NCI-H2029 (cell line): ENCODE measurements around the gene RIMBP2.

Experiments used
- DNase-seq: peaks from one replicate; lab custom pipeline; 2025; lab: John Stamatoyannopoulos, UW

Gene RIMBP2

DNA sequence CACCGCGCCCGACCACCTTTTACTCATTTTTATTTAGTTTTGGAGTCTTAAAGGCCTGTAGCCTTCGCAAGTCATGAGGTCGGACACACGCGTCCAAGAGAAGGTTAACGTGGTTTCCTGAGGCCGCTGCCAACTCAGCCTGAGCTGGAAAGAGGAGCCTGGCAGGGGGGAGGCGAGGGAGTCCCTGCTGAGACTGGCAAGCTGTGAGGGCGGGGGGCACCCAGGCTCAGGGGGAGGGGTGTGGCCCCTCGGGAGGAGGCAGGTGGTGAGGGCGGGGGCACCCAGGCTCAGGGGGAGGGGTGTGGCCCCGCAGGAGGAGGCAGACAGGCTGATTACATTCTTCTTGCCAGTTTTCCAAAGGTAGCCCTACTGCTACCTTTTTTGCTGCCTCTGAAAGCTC is 235.2 kb downstream of the RIMBP2 start:
- no peak for DNase-seq

DNA sequence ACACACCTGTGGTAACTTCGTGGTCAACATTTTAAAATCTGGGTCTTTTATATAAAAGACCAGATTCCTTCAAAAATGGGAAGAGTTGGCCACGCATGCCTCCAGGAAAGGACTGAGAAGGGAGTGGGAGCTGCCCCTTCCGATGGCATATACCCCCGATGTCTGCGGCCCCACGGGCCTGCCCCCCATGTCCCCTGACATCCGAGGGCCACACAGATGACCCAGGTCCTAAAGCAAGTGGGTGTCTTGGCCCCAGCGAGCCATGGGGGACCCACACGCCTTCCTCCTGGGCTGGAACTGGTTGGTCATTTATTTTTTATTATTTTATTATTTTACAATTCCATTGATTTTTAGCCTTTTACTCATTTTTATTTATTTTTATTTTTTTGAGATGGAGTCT is 235.9 kb downstream of the RIMBP2 start:
- no peak for DNase-seq

DNA sequence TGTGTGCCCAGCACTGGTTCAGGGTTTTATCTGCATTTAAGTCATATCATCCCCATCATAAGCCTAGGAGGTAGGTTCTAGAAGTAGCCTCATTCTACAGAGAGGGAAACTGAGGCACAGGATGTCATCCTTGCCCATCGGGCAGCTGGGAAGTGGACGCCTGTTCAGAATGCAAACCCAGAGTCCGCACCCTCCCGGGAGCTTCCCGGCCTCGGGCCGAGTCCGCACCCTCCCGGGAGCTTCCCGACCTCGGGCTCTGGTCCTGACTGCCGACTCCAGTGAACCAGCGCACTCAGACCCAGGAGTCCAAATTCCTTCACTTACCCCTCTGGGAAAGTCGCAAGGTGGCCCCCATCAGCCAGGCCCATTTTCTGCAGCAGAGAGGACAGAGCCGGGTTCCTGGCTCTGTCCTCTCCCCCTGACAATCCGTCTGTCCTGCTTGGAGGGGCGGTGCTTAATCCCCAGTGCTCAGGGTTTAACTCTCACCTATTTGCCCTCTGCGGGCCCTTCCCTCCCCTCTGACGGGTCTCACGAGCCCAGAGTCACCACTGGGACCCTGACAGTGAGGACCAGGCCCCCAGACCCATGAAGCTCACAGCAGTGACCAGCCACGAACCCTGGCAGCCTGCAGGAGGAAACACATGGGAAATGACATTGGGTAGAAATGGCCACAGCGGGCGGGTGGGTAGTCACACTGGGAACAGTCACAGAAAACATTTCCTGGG is 236.5 kb downstream of the RIMBP2 start:
- DNase-seq, result no peak

DNA sequence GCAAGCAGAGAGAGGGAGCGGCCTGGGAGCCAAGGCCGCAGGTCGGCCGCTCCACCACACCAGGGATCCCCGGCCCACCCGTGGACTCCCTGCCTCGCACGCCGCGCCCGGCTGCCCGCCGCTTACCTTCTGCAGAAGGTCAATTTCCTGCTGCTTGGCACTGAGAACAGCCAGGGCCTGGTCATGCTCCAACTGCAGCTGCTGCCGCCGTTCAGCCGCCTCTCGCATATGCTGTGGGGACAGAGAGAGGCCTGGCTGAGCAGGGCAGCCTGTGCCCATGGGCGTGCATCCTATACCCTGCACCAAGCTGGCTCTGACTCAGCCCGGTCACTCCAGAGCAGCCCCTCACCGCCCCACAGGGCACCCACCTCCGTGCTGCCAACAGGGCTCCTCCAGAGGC is 237.3 kb downstream of the RIMBP2 start:
- no peak for DNase-seq

DNA sequence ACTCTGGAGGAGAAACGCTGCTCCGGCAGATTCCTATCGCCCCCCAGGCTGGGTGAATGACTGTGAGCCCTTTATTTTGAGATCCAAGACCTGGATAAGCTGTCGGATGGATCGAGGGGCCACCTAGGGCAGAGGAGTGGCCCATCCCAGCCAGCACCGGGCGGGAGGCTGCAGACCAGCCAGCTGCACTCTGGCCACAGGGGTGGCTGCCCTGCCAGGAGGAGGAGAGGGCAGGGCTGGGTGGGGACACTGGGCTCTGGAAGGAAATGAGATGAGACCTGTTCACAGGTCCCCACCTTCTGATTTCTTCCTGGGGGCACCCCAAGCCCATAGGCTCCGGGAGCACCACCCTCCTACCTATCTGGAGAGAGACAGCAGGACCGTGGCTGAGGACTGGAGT is 238.4 kb downstream of the RIMBP2 start:
- DNase-seq, result no peak

DNA sequence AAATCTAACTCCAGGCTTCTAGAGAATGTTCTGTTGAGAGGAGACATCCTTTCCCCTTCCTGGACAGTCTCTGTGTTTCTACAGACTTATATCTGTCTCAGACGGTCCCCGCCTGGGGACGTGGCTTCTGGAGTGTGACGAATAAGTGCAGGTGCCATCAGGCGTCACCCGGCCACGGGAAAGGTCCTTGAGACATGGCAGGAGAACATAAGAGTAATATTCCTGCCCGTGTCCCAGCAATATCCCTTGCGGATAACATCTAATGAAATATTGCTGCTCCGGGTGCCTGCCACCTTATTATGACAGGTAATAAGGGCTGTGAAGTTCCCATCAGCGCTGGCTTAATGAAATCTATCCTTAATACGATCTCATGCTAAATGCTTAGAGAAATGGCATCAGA is 238.8 kb downstream of the RIMBP2 start:
- no peak for DNase-seq

DNA sequence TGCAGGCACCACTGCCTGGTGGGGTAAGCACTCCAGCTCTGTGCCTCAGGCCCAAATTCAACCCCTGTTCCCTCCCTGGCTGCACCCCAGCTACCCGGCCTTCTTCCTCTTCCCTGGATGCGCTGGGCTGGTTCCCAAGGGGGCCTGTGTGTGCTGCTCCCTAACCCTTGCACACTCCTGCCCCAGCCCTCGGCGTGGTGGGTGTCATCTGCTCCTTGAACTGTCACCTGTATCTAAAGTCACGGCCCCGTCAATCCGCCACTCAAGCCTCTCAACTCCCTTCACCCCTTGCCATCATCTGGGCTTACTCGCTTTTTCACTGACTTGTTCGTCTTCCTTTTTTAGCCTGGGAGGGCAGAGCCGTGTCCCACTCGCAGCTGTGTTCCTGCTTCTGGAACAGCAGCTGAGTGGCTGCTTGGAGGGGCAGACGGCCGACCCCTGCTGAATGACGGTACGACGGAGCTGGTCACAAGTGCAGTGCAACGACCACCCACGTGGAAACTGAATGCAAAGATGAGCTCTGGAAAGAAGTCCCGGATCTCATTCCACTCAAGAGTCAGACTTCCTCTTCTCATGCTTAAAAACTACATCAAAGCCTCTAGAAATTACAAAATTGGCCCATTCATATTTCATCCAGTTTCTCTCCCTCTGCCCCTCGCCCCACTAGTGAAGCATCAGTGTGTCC is 239.5 kb downstream of the RIMBP2 start:
- no peak for DNase-seq

DNA sequence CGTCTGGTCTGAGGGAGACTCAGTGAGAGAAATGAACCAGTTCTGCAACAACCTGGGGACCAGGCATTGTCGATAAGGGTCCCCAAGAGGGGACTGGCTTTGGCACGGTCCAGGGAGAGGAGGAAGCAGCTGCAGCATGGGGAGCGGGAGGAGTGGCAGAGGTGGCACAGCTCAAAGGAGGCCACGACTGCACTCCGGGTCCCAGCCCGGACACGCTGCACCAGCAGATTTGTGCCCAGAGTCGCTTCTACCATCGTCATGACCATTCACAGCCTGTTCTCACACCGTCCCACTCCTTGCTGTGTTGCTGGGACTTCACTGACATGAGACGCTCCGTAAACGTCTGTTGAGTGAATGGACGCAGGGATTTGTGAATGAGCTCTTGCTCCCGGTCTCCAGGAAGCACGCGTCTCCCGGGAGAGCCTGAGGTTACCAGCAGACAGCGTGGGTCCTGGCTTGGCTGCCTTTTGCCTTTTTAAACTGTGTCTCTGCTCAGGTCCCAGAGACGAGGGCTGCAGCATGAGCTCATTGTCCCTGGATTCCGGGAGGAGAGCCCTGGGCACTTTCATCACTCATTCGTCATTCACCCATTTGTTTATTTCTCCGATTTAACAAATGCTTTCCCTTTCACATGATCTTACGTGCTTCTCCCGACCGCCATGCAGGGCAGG is 241.4 kb downstream of the RIMBP2 start:
- no peak for DNase-seq

DNA sequence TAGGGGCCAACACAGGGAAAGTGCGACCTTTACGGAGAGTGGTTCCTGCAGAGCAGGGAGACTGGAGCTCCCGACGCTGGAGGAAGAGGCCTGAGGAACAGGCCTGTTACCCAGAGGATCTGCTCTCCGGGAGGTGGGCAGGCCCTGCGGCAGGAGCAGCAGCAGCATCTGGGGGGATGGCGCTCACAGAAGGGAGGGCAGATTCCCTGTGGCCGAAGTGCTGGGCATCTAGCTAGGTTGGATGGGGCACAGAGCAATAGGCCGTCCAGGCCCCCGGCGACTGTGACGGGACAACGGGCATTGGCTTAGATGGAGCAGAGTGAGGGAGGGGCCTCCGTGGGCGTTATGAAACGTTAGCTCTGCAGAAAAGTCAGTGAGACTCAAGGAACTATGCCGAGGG is 242.8 kb downstream of the RIMBP2 start:
- DNase-seq, result no peak

DNA sequence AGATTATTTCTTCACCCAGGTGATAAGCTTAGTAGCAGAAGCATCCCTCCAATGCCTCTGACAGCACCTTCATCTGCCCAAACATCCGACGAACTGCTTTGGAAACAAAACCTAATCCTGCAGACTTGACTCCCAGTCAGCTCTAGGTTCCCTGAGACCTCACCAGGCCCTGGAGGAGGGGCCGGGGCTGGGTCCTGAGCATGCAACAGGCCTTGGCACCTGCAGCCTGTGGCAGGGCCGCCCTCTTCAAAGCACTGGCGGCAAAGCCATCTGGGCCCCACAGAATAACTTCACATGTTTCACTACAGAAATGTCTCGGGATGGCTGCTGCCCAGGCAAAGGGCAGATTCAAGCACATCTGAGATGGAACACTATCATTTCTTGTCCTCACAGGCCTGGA is 245.1 kb downstream of the RIMBP2 start:
- no peak for DNase-seq

DNA sequence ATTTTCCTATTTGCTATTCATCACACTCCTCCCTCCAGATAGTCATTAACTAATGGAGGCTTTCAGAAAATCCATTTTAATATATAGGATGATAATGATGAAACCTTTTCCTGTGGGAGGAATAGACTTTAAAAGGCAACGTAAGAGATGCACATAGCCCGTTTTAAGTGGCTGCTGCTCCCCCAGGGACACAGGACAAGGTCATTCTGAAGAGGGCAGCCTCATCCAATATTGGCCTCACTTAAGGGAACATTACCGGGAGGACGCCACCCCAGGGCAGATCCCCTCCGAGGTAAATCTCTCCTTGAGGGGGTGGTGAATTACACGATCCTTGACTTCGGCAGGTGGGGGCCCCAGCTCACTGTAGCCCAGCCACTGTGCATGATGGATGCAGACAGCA is 246.5 kb downstream of the RIMBP2 start:
- no peak for DNase-seq

DNA sequence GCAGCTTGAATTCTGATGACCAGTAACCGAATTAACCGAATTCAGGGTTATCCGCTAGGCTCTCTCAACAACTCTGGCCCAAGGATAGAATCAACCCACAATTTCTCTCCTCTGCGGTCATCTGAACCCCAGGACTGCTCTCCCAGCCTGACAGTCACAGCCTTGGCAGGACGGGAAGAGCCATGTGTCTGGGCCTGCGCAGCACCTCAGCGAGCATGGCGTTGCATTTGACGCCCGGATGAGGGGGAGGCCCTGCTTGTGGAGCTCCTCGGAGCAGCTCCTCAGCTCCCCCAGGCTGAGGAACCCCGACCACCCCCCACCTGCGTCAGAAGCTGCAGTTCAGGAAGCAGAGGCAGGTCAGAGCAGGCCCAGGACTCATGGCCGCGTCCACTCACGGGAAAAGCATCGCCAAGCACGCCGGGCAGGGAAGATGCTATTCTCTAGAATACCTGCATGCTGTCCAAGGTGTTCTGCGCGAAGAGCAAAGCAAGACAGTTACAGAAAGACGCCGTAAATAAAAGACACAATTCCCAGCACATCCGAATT is 247.3 kb downstream of the RIMBP2 start:
- no peak for DNase-seq

DNA sequence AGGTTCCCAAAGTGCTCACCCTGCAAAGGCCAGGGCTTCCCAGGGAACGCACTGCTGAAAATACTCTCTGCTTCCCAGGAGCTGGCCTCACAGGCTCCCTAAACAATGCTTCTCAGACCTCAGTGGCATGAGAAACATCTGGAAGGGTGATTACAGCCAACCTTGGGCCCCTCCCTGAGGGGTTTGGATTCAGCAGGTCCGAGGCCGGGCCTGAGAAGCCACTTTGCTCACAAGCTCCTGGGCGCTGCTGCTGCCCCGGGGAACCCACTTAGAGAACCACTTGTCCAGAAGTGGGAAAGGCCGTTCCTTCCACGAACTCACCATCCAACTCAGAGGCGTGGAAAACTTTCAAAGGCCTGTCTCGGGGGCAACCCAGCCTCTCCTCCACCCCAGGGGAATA is 247.9 kb downstream of the RIMBP2 start:
- DNase-seq, result no peak

DNA sequence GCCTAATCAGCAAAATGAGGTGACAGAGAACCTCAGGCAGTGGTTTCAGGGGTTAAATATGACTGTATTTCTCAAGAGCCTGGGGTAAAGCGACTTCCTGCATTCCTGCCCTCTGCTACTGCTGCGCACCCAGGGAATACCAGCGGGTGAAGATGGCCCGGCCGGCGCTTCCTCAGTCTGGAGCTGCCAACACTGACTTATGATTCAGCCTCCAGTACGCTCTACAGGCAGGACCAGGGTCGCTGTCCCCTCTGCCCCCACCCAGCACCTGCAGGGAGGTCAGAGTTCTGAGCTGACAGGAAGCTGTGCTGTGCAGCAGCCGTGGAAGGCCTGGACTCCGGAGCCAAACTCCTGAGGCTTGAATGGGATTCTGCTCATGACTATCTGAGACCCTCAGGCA is 250.5 kb downstream of the RIMBP2 start:
- no peak for DNase-seq

DNA sequence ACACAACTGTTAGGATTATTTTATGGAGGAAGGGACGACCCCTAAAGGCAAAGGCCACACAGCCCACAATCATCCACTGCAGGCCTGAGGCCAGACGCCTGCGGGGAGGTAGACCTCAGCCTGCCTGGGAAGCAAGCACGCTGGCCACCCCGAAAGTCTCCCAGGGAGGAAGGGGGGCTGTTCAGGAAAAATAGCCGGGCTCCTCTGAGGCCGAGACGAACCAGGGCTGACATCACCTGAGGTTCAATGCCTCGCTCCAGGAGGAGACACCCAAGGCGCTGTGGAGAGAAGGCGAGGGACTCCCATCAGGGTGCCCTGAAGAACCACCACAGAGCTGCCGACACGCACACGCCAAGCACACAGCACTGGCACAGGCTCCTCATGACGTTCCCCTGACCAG is 251.1 kb downstream of the RIMBP2 start:
- DNase-seq, result no peak

DNA sequence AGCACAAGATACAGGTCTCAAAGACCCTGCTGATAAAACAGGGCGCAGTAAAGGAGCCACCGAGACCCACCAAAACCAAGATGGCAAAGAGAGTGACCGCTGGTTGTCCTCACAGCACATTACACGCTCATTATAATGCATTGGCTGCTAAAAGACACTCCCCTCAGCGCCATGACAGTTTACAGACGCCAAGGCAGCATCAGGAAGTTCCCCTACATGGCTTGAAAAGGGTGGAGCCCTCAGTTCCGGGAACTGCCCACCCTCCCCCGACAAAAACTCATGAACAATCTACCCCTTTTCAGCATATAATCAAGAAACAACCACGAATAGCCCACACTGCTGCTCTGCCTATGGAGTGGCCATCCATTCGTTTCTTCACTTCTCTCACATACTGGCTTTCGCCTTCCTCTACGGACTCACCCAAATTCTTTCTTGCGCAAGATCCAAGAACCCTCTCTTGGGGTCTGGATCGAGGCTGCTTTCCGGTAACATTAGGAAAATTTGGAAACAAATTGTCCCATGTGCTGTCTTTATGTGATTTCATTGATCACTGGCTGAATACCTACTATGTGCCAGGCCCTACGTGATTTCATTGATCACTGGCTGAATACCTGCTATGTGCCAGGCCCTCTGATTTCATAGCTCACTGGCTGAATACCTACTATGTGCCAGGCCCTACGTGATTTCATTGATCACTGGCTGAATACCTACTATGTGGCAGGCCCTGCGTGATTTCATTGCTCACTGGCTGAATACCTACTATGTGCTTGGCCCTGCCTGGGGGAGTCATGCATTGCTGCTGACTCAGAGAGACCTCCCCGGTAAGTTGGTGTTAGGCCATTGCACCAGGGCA is 252.1 kb downstream of the RIMBP2 start:
- DNase-seq, result no peak

DNA sequence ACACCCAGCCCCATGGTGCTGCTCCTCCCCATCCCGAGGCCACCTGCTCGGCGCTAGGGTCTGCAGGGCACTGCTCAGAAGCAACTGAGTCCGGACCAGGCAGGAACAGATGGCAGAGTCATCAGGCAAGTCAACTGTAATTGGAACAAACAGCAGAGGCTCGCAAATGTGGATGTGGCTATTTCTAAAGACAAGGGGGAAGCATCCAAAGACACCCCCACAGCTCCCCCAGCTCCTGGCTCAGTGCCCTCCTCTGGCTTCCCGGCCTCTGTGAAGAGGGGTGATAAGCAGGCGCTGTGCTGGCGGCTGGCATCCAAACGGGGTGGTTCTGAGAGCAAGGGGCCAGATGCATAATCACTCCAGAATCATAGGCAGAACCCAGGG is 252.8 kb downstream of the RIMBP2 start:
- no peak for DNase-seq

DNA sequence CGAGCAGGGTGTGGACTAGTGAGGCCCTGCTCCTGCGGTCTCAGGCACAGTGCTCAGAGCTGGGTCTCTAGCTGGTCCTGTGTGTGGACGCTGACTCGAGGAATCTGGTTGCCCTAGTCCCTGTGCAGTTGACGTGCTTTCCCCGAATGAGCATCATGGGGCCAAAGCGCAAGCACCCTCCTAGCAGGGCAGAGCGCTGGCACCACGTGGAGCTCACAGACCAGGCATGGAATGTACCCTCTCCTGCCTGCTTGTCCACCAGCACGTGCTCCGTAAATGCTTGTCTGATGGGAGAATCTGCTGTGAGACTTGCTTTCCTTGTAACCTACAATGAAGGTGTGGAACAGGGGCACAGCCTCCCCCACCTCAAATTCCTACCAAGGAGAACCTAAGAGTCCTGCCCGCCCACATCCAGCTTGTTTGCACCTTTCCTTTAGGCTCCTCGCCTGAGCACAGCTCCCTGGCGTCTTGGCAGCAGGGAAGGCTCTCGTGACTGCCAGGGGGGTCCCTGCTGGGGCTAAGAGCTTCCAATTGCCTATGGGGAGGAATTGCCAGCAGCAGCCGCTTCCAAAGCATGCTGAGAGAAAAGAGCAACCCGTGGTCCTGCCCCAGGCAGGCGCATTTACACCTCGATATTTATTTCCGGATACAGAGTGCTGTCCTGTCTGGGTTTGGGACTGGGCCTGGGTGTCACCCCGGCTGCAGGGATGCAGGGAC is 253.4 kb downstream of the RIMBP2 start:
- no peak for DNase-seq

DNA sequence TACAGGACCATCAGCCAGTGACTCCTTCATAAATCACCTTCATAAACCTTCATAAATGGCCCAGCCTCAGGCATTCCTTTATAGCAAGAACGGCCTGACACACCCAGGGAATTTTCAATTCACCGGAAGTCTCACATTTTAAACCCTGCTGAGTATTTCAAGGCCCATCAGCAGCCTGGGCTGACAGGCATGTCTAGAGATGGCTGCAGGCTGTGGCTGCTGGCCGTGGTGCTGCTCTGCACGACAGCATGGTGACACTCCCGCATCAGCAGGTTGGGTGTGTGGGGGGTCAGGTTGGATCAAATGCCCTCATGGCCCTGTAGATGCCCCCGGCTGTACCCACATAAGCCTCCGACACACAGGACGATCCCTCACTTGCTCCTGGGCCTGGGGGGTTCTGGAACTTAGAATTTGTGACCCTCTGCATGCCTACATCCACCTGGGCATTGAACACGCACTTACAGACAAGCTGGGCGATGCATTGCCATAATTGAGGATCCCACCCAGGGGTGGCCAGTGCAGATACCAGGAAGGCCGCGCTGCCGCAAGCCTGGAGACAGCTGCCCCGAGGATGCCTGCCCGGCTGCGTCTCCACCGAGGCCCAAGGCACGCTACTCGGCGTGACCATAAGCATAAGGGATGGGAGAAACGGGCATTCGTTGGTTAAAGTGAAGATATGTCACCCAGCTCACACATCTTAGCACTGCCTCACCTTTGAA is 254.1 kb downstream of the RIMBP2 start:
- DNase-seq, result no peak

DNA sequence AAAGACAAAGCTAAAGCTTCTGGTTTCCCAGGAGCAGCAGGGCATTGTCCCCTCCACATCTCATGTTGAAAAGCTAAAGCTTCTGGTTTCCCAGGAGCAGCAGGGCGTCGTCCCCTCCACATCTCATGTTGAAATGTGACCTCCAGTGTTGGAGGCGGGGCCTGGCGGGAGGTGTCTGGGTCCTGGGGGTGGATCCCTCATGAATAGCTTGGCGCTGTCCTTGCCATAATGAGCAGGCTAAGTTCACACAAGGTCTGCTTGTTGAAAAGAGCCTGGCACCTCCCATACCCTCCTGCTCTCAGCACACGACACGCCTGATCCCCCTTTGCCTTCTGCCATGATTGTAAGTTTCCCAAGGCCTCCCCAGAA is 254.7 kb downstream of the RIMBP2 start:
- peak; percentile 43 for DNase-seq
